ENCODE results near the gene ARL4A. TPM values are rescaled to one million over a fixed set of nuclear protein-coding genes. Genes with fewer than 3 reads are reported as not detected.

Gene ARL4A
- total and polyA plus RNA-seq, 9 of the 15 experiments (the other 6 are each of a cell fraction or from before 2014, with no cell fraction given) = 118 to 688 (median 172) TPM

- no peak for TF ChIP-seq ZNF277 (CRISPR knock-in tag; IDR thresholded peaks at IDR 0.05; ENCODE audit: borderline replicate concordance)
- TF ChIP-seq PHF8 (IDR thresholded peaks at IDR 0.05; ENCODE audit: borderline replicate concordance, low read length) = no peak
- TF ChIP-seq ILF3 (IDR thresholded peaks at IDR 0.05; ENCODE audit: borderline replicate concordance) = peak; percentile 49; the same call in 1 of the 2 replicates
- TF ChIP-seq TEAD1 (CRISPR knock-in tag; IDR thresholded peaks at IDR 0.05) = no peak
- TF ChIP-seq HEY1 (CRISPR knock-in tag; IDR thresholded peaks at IDR 0.05; ENCODE audit: borderline replicate concordance) = no peak
- no peak for TF ChIP-seq IRF2 (CRISPR knock-in tag; IDR thresholded peaks at IDR 0.05)
- 0 out of 2 replicates have a peak, but pooled peaks have one; percentile 37 for TF ChIP-seq DPF2 (IDR thresholded peaks at IDR 0.05)
- TF ChIP-seq EWSR1 (IDR thresholded peaks at IDR 0.05; ENCODE audit: borderline replicate concordance, low read depth, partially characterized antibody) = peak; percentile 72
- no peak for TF ChIP-seq ZKSCAN8 (CRISPR knock-in tag; IDR thresholded peaks at IDR 0.05)
- peak; percentile 57 for TF ChIP-seq POLR2AphosphoS5 (IDR thresholded peaks at IDR 0.05; ENCODE audit: control insufficient read depth, insufficient read depth, low read depth, low read length)
- TF ChIP-seq STAT6 (CRISPR knock-in tag; IDR thresholded peaks at IDR 0.05) = no peak
- no peak for TF ChIP-seq RNF219 (CRISPR knock-in tag; IDR thresholded peaks at IDR 0.05)
- no peak for TF ChIP-seq ZNF140 (CRISPR knock-in tag; IDR thresholded peaks at IDR 0.05)
- TF ChIP-seq GMEB1 (CRISPR knock-in tag; IDR thresholded peaks at IDR 0.05) = no peak
- TF ChIP-seq CBX2 (IDR thresholded peaks at IDR 0.05; ENCODE audit: insufficient read depth, low read length, poor library complexity, severe bottlenecking) = no peak
- TF ChIP-seq ARID3A (IDR thresholded peaks at IDR 0.05; ENCODE audit: borderline replicate concordance, low read depth, low read length) = no peak
- TF ChIP-seq ZNF24 (IDR thresholded peaks at IDR 0.05) = no peak
These were observed 5.2 kb downstream of the ARL4A start (continued) for GRCh38 chr7:12692479-12693259.
